ENCODE results near the gene PDE2A. TPM values are rescaled to one million over a fixed set of nuclear protein-coding genes. Genes with fewer than 3 reads are reported as not detected.

PDE2A gene
- total and polyA plus RNA-seq, 2 donors (not counting 3 experiments of a cell fraction or from before 2014, with no cell fraction given), result 14.8 to 16.8 TPM

DNA sequence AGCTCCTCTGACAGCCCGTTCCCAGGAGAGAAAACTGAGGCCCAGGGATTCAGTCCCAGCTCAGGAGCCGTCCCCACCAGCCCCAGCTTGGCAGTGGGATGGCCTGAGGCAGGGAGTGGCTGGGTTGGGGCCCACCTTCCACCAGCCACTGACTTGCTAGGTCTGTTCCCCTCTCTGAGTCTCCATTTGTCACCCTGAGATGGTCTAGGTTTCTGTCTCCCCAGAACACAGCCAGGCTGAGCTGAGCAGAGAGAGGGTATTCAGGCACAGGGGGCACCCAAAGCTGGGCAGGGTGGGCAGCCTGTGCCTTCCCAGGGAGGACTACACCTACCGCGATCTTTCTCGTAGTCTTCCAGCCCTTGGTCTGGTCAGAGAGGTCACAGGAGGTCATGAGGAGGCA, 95.7 kb downstream of the PDE2A start:
- no peaks in the 10 kb centered on the region for H3K4me1 ChIP-seq (ENCODE audit: control insufficient read depth, extremely low read depth, insufficient read depth, low read length)
- FAIRE-seq (no peak), DNase-seq (ENCODE audit: low read depth, low spot score) (no peak)
- TF ChIP-seq, protein P1, sequence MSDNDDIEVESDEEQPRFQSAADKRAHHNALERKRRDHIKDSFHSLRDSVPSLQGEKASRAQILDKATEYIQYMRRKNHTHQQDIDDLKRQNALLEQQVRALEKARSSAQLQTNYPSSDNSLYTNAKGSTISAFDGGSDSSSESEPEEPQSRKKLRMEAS (IDR thresholded peaks at IDR 0.05; ENCODE audit: insufficient read depth, insufficient read length), result no peak
- no peak for TF ChIP-seq POLR2AphosphoS5 (IDR thresholded peaks at IDR 0.05; ENCODE audit: insufficient read depth, low read depth, low read length)
- TF ChIP-seq JUN (IDR thresholded peaks at IDR 0.05; ENCODE audit: borderline replicate concordance, insufficient read depth, insufficient read length, low read depth), result no peak
- no peak for TF ChIP-seq POLR2A (IDR thresholded peaks at IDR 0.05; ENCODE audit: low read depth, low read length)
- TF ChIP-seq FOS (IDR thresholded peaks at IDR 0.05; ENCODE audit: borderline replicate concordance, insufficient read depth, low read length), result no peak
- TF ChIP-seq, protein P2, sequence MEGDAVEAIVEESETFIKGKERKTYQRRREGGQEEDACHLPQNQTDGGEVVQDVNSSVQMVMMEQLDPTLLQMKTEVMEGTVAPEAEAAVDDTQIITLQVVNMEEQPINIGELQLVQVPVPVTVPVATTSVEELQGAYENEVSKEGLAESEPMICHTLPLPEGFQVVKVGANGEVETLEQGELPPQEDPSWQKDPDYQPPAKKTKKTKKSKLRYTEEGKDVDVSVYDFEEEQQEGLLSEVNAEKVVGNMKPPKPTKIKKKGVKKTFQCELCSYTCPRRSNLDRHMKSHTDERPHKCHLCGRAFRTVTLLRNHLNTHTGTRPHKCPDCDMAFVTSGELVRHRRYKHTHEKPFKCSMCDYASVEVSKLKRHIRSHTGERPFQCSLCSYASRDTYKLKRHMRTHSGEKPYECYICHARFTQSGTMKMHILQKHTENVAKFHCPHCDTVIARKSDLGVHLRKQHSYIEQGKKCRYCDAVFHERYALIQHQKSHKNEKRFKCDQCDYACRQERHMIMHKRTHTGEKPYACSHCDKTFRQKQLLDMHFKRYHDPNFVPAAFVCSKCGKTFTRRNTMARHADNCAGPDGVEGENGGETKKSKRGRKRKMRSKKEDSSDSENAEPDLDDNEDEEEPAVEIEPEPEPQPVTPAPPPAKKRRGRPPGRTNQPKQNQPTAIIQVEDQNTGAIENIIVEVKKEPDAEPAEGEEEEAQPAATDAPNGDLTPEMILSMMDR (IDR thresholded peaks at IDR 0.05; ENCODE audit: extremely low read depth in 1 of 2, insufficient read depth in 1 of 2, low read depth in 1 of 2, low read length in 2 of 2), result no peak
- no peak for TF ChIP-seq MYC (IDR thresholded peaks at IDR 0.05; ENCODE audit: low read depth, low read length)
- no peak for TF ChIP-seq GATA2 (IDR thresholded peaks at IDR 0.05; ENCODE audit: insufficient read depth, insufficient read length, low read depth, low read length)
- BruUV-seq (replicated peaks), result no TSS peak
- no peak overlapping the region for H3K4me2 ChIP-seq (ENCODE audit: insufficient read depth, low read length)
- no peak overlapping the region for H3K9ac ChIP-seq (replicated peaks; ENCODE audit: extremely low read depth, insufficient read depth, low read length)
- intact Hi-C loops (cut with micrococcal nuclease) (no loop called here), dilution Hi-C loops (cut with MboI; ENCODE audit: extremely low pct_ligation_motif_present, low sequenced_read_pairs) (no loop called here)
- H3K27me3 ChIP-seq (ENCODE audit: control insufficient read depth in 2 of 2, insufficient read depth in 2 of 2, low read length in 2 of 2), result no peaks in the 10 kb centered on the region
- CTCF ChIA-PET, result interaction anchor here (1.1 to 2.8 kb wide), 6 partner anchors 10 to 107 kb away, joined by 3 to 17 read pairs (median 7); no protein-coding TSS in a partner anchor
- POLR2A ChIA-PET, result no interaction called here
- no peaks in the 10 kb centered on the region for H3K36me3 ChIP-seq (ENCODE audit: control insufficient read depth in 2 of 2, extremely low read depth in 1 of 2, insufficient read depth in 2 of 2, low read length in 2 of 2)
- H4K20me1 ChIP-seq (replicated peaks; ENCODE audit: control insufficient read depth, extremely low read depth, insufficient read depth, low read length), result no peaks in the 10 kb centered on the region
- H3K9me3 ChIP-seq (replicated peaks; ENCODE audit: control insufficient read depth, insufficient read depth, low read length), result no peaks in the 10 kb centered on the region
- H2AFZ ChIP-seq (ENCODE audit: low read depth, low read length), result no peak overlapping the region
- H3K27ac ChIP-seq (ENCODE audit: insufficient read depth, low read depth, low read length), result no peak overlapping the region
- no peak overlapping the region for H3K4me3 ChIP-seq (replicated peaks in 1 of 3; ENCODE audit: insufficient read depth in 1 of 3, low read depth in 1 of 3, low read length in 3 of 3)
- H3K9me1 ChIP-seq (replicated peaks; ENCODE audit: control insufficient read depth, extremely low read depth, insufficient read depth, low read length), result no peaks in the 10 kb centered on the region
- H3K79me2 ChIP-seq (ENCODE audit: control insufficient read depth, insufficient read depth, low read length), result no peaks in the 10 kb centered on the region

All from endothelial cell of umbilical vein (primary cell).